Hematopoietic multipotent progenitor cell treated with erythropoietin and hydrocortisone succinate and interleukin-3 and kit ligand, for 17 days (in vitro differentiated cells): Measurements from ENCODE around the gene CNP.
"Not testable (repeated sequence)": the region's sequence is repeated elsewhere in the genome, so short reads cannot be mapped to it uniquely, and the experiment has no call there.

Source experiments
- DNase-seq: peaks from one replicate; pipeline ENCODE4 v3.0.0-alpha.2; 2015; ENCODE audit warnings: low spot score

CNP gene

GRCh38 chr17:42009170-42009569 lies 42.6 kb downstream of the CNP start:
- no peak for DNase-seq

GRCh38 chr17:42010266-42010680 lies 43.7 kb downstream of the CNP start:
- DNase-seq = not testable (repeated sequence)

- DNase-seq = no peak
These were observed 44.4 kb downstream of the CNP start for GRCh38 chr17:42010898-42011516.

GRCh38 chr17:42012363-42012762 lies 45.8 kb downstream of the CNP start:
- DNase-seq = not testable (repeated sequence)

- not testable (repeated sequence) for DNase-seq
These were observed 47.1 kb downstream of the CNP start for GRCh38 chr17:42013740-42014139.

GRCh38 chr17:42016411-42016831 lies 49.8 kb downstream of the CNP start:
- peak; percentile 70 for DNase-seq

GRCh38 chr17:42016941-42017865 lies 50.6 kb downstream of the CNP start, which contains the start of gene DNAJC7:
DNAJC7 (minus strand) TSS chr17:42017439; CDS start chr17:42017416, 23 bp downstream.
- peak; percentile 91 for DNase-seq

GRCh38 chr17:42017866-42018200 lies 51.2 kb downstream of the CNP start:
- DNase-seq = no peak

- no peak for DNase-seq
These were observed 51.7 kb downstream of the CNP start for GRCh38 chr17:42018339-42018738.

GRCh38 chr17:42018988-42019387 lies 52.4 kb downstream of the CNP start:
- DNase-seq = no peak

GRCh38 chr17:42019509-42020404 lies 53.2 kb downstream of the CNP start, which contains the start of gene NKIRAS2:
NKIRAS2 (plus strand) TSS chr17:42020090; CDS start chr17:42021578, 1,488 bp downstream.
- DNase-seq = peak; percentile 90

- DNase-seq = not testable (repeated sequence)
These were observed 54.2 kb downstream of the CNP start for GRCh38 chr17:42020845-42021244.

- no peak for DNase-seq
These were observed 57.1 kb downstream of the CNP start for GRCh38 chr17:42023524-42024349.

- DNase-seq = no peak
These were observed 58.6 kb downstream of the CNP start for GRCh38 chr17:42025191-42025579.

GRCh38 chr17:42025936-42026335 lies 59.3 kb downstream of the CNP start:
- DNase-seq = no peak

- DNase-seq = no peak
These were observed 60.4 kb downstream of the CNP start for GRCh38 chr17:42026857-42027589.
